Fibroblast of pulmonary artery (primary cell): ENCODE data around the gene RBMS3.

Experiments
- DNase-seq: peaks from one replicate; pipeline ENCODE4 v3.0.0-alpha.2; 2010; ENCODE audit warnings: low read depth
- H3K4me3 ChIP-seq: replicated peaks from 2 replicates; pipeline ENCODE4 v1.5.1; 2011; ENCODE audit warnings: low read depth, mild to moderate bottlenecking, control low read depth, low read length, moderate library complexity
- CTCF ChIP-seq: IDR thresholded peaks from 2 replicates; pipeline ENCODE4 v1.5.1; 2011; ENCODE audit warnings: mild to moderate bottlenecking, control low read depth, low read length, inconsistent platforms; ENCODE audit errors: missing control alignments

RBMS3 gene

GRCh38 chr3:29420106-29420505 lies 139.2 kb downstream of the RBMS3 start:
- no peak overlapping the region for H3K4me3 ChIP-seq
- no peak for TF ChIP-seq CTCF
- DNase-seq = no peak

- DNase-seq = no peak
- no peak overlapping the region for H3K4me3 ChIP-seq
- TF ChIP-seq CTCF = no peak
Observed at GRCh38 chr3:29426302-29427226, 145.7 kb downstream of the RBMS3 start.

GRCh38 chr3:29427266-29428103 lies 146.6 kb downstream of the RBMS3 start:
- TF ChIP-seq CTCF = no peak
- DNase-seq = no peak
- no peak overlapping the region for H3K4me3 ChIP-seq

GRCh38 chr3:29429055-29429679 lies 148.3 kb downstream of the RBMS3 start:
- no peak for TF ChIP-seq CTCF
- no peak for DNase-seq
- H3K4me3 ChIP-seq = no peak overlapping the region

- no peak for TF ChIP-seq CTCF
- H3K4me3 ChIP-seq = no peak overlapping the region
- peak; percentile 66 for DNase-seq
Observed at GRCh38 chr3:29430558-29430971, 149.7 kb downstream of the RBMS3 start.

GRCh38 chr3:29436612-29437323 lies 155.9 kb downstream of the RBMS3 start:
- DNase-seq = no peak
- no peak for TF ChIP-seq CTCF

More at GRCh38 chr3:29436612-29437323, 155.9 kb downstream of the RBMS3 start:
- H3K4me3 ChIP-seq = no peak overlapping the region
